GM19023 (cell line): Measurements from ENCODE around the gene TEX22.

Experiments used
- ATAC-seq: cut with Tn5 transposase; IDR thresholded peaks from one replicate; pipeline ENCODE4 v1.9.1; 2021; ENCODE audit warnings: mild to moderate bottlenecking, moderate library complexity; ENCODE audit not compliant: unreplicated experiment

TEX22 gene

GRCh38 chr14:105366386-105367074 is 31.8 kb upstream of the TEX22 start:
- no peak for ATAC-seq

GRCh38 chr14:105367116-105368031 is 31.0 kb upstream of the TEX22 start:
- ATAC-seq: no peak

- ATAC-seq: no peak
Observed at GRCh38 chr14:105368032-105368417, 30.3 kb upstream of the TEX22 start.

GRCh38 chr14:105368426-105368825 is 29.9 kb upstream of the TEX22 start:
- ATAC-seq: no peak

GRCh38 chr14:105368910-105369652 is 29.3 kb upstream of the TEX22 start:
- no peak for ATAC-seq

GRCh38 chr14:105369653-105370040 is 28.7 kb upstream of the TEX22 start:
- no peak for ATAC-seq

GRCh38 chr14:105374389-105374788 is 23.9 kb upstream of the TEX22 start:
- ATAC-seq: no peak

- ATAC-seq: no peak
Observed at GRCh38 chr14:105375635-105376057, 22.7 kb upstream of the TEX22 start.

GRCh38 chr14:105376521-105377440 is 21.6 kb upstream of the TEX22 start:
- no peak for ATAC-seq

GRCh38 chr14:105377555-105378182 is 20.7 kb upstream of the TEX22 start:
- ATAC-seq: no peak

GRCh38 chr14:105378199-105378598 is 20.1 kb upstream of the TEX22 start:
- no peak for ATAC-seq

- no peak for ATAC-seq
Observed at GRCh38 chr14:105378873-105379685, 19.3 kb upstream of the TEX22 start.

GRCh38 chr14:105379946-105380345 is 18.4 kb upstream of the TEX22 start:
- no peak for ATAC-seq

GRCh38 chr14:105380756-105381155 is 17.6 kb upstream of the TEX22 start:
- no peak for ATAC-seq

- ATAC-seq: no peak
Observed at GRCh38 chr14:105381446-105382342, 16.6 kb upstream of the TEX22 start.

GRCh38 chr14:105382343-105383082 is 15.8 kb upstream of the TEX22 start:
- ATAC-seq: no peak

- no peak for ATAC-seq
Observed at GRCh38 chr14:105383083-105383730, 15.1 kb upstream of the TEX22 start.
